ENCODE results near the gene CNIH3.

CNIH3 gene

DNA sequence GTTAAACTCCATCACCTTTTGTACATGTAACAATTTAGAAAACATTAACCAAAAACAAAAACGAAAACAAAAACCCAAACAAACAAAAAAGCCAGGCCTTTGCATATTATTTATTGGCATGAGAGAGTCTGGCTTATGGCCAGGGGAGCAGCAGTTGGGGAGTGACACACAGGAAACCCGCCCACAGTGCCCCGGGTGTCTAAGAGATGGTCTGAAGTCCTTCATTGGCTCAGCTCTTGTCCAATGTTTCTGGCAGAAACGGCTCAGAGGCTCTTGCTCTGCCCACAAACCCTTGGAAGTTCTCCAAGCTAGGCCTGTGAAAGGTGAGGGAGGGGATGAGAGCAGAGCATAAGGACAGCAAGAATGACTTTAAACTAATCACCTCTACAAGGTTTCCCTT, 131.5 kb downstream of the CNIH3 start:
- DNase-seq, result no peak

DNA sequence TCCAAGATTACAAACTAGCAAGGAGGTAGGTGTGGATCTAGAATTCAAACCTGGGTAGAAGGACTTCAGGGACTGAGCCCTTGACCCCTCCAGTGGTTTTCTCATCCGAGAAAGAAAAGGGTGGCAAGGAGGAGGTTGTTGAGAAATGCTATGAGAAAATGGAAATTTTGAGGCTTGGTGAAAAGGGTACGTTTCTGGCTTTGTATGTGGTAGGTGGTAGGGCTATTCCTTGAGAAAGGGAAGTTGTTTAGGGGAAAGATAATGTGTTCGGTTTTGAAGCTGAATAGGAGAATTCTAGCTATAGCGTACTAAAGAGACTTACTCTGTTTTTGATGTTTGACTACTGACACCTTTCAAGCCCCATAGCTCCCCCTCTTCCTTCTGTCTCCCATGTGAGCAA, 133.8 kb downstream of the CNIH3 start:
- DNase-seq, result no peak

DNA sequence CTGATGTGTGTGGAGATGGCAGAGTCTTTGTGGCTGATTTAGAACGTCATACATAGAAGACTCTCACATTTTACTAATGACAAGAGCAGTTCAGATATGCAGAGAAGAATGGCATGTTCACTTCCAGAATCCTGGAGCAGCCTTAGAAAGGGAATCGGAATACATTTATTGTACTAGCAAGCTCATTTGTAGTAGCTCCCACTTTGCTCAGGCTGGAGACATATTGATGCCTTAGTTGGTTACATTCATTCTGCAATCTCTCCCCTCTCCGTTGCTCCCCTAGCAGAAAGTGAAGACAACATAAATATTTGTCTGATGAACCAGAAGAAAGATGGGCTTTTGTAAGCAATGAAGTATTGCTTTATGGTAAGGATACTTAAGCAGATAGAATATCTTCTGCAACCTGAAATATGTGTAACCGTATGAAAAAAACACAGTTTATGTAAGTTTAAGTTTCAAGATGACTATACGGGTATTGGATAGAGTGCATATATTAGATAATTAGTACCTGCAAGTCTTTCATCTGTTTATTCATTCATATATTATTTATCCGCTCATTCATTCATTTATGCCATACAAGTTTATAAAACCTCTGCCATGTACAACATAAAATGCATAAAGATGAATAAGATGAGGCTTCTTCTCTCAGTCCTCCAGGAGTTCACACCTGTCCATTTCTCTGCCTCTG, 135.7 kb downstream of the CNIH3 start:
- no peak for DNase-seq

DNA sequence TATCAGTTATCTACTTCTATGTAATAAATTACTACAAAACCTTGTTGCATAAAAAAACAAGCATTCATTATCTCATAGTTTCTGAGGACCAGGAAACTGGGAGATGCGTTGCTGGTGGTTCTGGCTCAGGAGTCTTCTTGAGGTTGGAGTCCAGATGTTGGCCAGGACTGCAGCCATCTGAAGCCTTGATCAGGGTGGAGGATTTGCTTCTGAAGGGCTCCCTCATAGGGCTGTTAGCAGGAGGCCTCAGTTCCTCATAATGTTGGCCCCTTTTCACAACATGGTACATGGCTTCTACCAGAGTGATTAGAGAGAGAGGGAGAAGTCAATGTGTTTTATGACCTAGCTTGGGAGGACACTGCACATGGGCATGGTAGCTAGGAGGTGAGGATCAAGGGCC, 137.4 kb downstream of the CNIH3 start:
- no peak for DNase-seq

DNA sequence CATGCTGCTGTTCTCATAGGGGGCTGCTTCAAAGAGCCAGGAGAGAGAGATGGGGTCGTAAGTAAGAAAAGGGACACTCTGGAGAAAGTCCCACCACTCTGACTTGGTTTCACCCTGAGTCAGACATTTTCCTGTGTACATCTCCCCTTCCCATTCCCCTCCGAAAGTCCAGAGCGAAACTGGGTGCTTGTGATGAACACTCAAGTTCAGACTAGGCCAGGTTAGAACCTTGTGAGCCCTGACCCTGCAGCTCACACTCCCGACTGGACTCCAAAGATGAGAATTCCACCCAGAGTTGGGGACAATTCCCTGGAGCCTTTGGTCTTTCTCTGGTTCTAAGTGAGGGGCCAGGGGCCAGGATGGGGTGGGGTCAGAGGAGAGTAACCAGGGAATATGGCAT, 139.5 kb downstream of the CNIH3 start:
- DNase-seq, result no peak

DNA sequence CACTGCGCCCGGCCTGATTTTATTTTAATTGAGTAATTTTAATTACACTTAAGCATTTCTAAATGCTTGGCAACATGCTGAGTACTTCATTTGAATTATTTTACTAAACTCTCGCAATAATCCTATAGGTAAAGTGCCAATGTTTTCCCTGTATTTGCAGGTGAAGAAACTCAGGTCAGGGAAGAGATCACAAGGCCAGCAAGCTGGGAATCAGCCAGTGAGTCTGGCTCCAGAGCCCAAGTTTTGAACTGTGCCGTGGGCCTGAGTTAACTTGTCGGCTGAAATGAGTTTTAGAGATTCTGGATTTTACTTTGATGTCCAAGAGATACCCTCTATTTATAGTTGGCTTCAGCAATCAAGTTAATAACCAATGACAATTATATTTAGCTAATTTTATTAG, 141.4 kb downstream of the CNIH3 start:
- no peak for DNase-seq

DNA sequence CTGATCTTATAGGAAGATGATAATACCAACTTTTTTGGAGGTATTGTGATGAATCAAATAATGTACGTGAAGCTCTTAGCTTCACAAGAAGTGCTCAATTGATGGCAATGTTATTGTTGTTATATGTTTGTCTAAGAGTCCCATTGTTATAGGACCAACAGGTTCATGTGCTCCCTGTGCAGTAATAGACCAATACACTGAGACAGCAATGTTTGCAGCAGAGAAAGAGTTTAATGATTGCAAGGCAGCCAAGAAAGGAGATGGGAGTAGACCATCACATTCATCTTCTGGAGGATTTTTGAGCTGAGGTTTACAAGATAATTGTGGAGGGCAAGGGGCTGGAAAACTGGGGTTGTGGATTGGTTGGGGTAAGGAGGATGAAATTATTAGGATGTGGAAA, 143.0 kb downstream of the CNIH3 start:
- DNase-seq, result no peak

DNA sequence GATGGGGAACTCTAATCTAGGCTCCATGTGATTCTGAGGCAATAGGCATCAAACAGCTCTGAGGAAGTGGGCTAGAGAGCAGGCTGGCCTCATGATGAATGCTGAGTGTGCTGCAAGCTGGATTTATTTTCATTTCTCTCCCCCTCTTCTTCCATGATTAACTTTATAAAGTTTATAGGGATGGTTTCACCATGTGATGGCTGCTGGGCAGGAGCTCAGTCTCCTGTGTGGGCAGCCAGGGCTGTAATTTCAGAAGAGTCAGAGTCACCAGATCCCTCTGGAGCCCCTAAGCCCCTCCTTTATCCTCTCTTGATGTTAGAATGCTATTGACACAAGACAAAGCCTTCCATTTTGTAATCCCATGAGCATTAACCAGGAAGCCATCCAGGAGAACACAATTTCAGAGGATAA, 143.6 kb downstream of the CNIH3 start:
- no peak for DNase-seq

DNA sequence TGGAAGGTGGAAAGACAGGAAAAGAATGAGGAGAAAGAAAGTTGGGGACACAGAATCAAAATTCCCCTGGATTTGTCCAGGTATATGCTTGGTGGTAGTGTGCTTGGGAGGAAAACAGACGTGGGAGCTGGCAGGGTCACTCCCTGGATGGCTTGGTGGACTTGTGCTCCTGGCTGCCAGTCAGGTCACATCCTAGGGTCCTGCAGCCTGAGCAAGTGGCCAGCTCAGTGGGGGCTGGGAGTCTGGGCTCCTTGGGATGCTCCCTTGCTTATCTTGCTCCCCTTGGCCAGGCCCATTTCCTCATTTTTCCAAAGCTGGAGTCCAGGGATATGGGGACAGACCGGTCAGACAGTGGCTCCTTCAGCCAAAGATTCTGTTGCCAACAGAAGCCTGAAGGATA, 144.0 kb downstream of the CNIH3 start:
- DNase-seq, result no peak

DNA sequence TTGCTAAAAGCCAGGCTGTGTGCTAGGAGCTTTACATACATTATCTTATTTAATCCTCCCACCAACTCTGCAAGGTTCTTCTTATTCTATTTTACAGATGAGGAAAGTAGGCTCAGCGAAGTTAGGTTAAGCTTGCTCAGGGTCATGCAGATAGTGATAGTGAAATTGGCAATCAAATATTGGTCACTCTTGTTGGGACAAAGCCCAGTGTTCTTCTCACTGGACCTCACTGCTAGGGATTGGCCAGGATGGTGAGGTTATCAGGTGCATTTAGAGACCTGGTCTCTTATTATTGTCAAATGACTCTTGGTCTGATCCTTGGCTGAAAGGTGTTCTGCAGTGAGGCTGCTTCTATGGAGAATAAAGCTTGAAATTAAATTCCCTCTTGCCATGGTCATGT, 145.1 kb downstream of the CNIH3 start:
- no peak for DNase-seq

DNA sequence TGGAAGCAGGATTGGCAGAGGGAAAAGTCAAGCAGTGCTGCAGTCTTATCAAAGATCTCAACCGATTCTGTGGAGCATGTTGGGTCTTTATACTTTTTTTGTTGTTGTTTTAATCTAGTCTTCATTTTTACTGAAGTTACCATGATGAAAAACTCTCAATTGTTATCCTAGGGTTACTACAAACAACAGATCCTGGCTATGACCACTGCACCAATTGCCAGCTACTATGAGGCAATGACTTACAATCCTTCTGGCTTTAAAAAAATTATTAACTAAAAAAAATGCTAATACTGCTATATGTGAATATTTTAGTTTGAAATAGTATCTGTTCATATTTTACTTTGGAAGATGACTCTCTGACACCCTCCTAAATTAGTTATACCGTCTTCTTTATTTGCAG, 145.9 kb downstream of the CNIH3 start:
- no peak for DNase-seq

DNA sequence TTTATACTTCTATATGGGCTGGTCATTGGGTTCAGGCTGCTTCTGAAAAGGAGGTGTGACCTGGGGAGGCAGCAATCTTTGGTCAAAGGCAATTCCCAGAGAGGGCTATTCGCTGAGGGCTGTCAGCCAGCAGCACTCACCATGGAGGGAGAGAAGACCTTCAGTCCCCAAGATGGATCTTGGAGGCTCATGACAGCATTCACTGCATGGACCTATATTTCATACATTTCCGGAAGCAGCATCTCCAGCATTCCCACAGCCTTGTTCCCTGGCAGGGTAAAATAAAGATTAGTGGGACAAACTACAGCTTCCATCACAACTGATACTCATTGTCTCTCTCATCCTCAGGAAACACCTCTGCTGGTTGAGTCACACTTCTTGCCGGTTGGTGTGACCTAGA, 146.6 kb downstream of the CNIH3 start:
- no peak for DNase-seq

DNA sequence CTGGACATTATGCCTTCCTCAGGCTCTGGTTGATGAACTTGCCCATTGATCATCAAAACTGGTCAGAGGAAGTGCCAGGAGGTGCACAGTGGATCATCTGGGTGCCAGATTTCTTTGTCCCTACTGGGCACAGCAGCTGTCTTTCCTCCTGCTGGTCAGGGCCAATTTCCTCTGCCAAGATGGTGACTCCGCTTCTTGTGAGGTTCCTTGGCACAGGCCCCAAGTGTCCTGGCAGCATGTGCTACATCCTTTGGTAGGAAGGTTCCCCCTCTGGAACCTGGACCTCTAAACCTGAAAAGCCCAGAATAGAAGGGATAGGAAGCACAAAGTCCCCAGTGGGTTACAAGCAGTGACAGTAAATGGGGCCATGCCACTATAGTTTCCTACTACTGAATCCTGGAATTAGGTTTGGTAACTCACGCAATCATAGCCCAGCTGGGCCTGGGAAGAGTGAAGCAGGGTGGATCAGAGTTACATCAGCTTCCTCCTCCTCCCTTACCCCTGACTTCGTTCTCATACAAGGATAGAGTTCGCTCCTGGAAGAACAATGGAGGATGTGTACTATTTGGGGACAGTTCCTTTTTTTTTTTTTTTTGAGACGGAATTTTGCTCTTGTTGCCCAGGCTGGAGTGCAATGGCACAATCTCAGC, 147.1 kb downstream of the CNIH3 start:
- no peak for DNase-seq

DNA sequence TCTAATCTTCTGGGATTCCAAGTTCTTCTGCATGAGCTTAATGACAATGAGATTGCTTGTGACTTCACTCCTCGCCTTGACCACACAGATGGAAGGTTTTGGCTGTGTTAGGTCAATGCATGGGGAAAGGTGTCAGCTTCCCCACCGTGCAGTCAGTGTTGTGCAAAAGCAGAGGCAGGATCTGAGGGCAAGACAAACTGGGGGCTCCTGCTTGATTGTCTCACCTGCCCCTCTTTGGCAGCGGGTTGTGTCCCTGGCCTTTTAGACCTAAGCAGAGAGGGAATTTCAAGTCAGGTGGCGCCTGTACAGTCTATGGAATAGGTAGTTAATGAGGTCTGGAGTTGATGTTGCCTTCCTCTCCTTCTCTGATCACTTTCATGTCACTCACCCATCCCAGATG, 150.1 kb downstream of the CNIH3 start:
- no peak for DNase-seq

DNA sequence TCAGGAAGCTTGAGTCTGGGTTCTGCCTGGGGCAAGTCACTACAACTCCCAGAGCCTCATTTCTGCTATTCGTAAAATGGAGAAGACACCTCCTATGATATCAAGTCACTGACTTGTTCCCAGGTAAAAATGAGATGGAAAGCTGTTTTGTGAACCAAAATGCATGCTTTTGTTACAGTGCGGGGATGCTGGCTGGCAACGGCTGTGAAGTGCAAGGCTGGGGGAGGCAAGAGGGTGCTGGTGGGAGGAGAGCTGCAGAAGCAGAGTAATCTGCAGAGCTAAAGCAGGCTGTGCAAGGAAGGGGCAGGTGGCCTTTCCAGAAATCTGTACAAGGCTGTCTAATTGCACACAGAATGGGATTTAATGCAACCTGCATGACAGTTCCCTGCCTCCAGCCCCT, 150.9 kb downstream of the CNIH3 start:
- DNase-seq, result no peak

DNA sequence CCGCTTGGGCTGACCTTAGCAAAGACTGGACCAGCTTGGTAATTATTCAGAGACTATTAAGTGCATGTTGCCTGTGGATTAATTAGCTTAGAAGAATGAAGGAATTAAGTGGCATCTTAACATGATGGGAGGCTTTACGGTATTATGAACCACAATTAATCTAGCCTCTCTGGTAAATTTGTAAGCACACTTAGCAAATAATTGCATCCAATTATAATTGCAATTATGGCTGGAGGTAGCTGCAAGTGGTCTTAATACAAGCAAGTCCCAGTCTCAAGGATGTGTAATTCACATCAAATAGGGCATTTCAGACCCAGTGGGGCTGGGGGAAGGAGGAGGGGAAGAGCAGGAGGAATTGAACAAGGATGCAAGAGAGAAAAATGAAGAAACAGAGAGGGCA, 151.6 kb downstream of the CNIH3 start:
- DNase-seq, result no peak

DNA sequence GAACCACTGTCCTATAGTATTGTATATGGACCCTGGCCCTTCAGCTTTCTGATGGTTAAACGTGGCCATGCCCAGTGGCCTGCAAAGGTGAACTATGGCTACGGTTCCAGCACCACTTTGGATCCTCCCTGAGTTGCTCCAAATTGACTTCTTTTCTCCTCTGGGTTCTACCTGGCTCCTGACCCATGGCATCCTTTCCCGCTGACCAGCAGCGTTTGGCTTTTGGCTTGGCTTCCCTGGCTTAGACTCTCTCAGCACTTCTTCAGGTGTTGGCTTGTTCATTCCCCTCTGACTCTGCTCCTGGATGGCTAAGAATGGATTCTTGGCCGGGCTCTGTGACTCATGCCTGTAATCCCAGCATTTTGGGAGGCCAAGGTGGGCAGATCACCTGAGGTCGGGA, 152.9 kb downstream of the CNIH3 start:
- DNase-seq, result no peak

DNA sequence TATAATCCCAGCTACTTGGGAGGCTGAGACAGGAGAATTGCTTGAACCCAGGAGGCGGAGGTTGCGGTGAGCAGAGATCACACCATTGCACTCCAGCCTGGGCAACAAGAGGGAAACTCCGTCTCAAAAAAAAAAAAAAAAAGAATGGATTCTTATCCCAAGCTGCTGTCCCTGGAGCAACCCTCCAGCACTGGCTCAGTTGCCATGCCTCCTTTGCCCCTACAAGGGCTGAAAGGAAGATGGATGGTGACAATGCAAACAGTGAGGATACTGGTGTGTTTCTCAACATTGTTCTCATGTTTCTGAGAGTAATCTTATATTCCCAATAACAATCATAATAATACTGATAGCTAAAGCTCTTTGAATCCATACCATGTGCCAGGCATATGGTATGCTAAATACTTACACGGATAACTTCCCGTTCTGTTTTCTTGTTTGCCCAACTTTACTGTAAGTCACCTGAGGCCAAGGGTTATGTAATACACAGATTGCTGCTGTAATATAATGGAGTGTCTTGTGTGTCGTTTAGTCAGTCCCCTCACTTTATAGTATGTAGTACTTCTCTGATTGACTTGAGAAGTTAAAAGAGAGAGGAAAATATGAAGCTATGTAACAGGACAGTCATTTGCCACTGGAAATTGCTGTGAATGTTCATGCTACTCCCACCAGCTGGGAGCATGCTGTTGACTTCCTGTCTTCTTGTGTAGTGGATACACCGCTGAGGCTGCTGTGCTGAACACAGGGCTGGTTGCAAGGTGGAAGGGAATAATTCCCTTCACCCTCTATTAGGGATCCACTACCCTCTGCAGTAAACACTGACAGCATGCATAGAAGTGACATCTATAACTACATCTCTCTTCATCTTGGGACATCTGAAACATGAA, 153.6 kb downstream of the CNIH3 start:
- DNase-seq, result no peak

DNA sequence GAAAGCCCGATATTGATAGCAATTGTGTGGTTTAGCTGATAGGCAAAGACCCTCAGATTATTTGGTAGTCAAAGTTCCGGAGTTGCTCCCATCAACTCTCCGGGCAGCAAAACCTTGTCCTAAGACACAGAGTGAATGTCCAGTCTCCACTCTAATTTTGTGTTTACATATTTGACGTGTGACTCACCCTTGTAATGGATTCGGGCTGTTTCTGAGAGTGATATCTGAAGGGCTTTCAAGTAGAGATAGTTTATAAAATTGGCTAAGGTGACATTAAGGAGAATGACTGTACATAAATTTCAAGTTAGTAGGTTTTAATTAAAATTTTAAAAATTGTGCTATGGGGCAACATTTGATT, 154.2 kb downstream of the CNIH3 start:
- no peak for DNase-seq

DNA sequence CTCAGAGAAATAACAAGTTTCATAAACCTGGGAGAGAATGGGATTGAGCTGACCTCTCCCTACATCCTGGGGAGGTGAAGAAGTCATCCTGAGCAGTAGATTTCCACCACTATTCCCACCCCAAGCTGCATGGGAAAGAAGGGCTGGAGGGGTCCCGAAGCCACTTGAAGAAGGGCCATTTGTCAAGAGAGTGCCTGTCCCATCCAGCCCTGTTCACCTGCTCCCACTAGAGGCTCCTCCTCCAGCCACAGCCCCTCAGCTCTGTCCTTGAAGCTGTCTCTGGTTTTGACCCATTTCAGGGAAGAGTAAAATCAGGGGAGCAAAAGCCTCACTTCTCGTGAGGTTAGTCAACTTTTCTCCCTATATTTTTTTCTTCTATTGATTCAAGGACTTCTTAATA, 157.5 kb downstream of the CNIH3 start:
- no peak for DNase-seq

DNA sequence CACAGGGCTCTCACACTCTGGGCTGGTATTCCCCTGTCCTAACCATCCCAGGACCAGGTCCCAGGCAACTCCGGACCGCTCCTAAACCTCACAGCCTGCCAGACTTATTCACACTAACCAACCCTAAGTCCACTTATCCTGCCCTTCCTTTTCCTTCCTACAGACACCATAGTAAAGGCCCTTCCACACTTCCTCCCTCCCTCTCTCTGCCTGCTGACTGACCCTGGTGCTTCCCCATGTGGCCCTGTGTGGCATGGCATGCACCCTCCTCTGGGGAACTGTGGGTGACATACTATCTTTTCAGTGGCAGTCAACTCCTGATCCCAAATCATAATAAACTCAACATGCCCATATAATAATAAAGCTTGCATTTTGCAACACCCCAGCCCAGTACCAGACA, 158.3 kb downstream of the CNIH3 start:
- no peak for DNase-seq

DNA sequence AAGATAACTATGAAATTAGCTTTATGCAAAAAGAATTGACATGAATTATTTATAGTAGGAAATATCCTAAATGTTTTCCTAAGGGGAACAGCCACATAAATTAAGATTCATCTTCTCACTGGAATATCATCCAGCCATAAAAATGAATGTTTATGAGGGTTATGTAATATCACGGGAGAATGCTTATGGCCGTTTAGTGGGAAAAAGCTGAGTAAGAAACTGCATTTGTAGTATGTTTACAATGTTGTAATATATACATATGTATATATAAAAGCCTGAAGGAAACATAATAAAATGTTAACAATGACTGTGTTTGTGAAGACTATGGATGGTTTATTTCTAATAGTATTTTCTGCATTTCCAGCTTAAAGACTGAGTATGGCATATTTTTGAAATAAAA, 161.1 kb downstream of the CNIH3 start:
- DNase-seq, result no peak

DNA sequence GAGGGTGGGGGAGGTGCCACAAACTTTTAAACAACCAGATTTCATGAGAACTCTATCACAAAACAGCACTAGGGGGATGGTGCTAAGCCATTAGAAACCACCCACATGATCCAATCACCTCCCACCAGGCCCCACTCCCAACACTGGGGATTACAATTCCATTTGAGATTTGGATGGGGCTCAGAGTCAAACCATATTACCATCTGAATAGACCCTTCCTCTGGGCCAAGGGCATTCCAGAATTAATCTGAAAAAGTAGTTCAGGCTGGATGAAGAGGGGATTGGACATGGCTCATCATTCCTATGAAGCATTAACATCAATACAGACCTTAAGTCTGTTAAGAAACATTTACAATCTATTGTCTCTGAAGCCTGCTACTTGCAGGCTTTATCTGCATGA, 163.4 kb downstream of the CNIH3 start:
- no peak for DNase-seq

DNA sequence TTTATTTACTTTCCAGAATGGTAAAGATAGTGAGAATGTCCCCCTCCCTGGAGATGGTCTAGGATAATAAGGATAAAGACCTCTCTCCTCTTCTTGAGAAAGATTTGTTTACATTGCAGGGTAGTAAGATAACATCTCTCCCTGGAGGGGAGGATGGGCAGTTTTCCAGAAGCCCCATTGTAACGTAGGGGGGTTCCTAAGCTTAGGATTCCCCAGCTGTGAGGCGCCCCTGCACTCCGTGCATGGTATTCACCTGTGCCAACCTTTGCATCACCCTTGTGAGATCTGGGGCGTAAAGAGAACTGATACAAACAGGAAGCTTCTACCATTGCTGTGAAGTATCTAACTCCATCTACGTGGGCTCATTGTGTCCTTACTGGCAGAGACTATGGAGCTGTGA, 164.6 kb downstream of the CNIH3 start:
- DNase-seq, result no peak

All from activated effector memory CD4-positive, alpha-beta T cell treated with anti-CD3 and anti-CD28 coated beads, Interleukin-2, amount 50 U/mL, for 16 hours (primary cell).